Measurements from ENCODE around the gene SPART.
A peak's percentile ranks its signal among the peaks of the same experiment; 100 is the strongest.
"Not testable (repeated sequence)": the region's sequence is repeated elsewhere in the genome, so short reads cannot be mapped to it uniquely, and the experiment has no call there.

SPART gene

DNA sequence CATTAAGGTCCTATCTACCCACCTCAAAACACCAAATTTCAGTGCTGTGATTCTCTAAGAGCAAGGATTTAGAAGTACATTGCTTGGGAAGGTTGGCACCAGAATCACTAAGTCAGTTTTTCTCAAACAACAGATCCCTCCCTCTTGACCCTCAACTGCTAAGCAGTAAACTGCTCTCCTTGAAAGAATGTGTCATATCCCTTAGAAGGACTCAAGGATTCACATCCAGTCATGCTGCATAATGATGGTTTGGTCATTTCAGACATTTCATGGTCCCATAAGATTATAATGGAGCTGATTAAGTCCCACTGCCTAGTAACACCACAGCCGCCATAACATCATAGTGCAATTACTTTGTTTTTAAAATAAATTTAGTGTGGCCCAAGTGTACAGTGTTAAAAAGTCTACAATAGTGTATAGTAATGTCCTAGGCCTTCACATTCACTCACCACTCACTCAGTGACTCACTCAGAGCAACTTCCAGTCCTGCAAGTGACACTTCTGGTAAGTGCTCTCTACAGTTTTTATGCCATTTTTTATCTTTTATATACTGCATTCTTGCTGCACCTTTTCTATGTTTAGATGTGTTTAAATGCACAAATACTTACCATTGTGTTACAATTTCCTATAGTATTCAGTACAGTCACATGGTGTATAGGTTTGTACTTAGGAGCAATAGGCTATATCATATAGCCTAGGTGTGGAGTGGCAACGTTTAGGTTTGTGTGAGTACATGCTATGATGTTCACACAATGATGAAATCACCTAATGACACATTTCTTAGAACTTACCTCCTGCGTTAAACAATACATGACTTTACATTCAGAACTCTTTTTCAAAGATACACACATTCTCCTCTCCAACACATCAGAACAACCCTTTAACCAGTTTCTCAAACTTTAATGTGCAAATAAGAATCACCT, 32.9 kb downstream of the SPART start:
- no peak for DNase-seq

GRCh38 chr13:36310417-36311108, 35.6 kb downstream of the SPART start:
- no peak for DNase-seq

GRCh38 chr13:36302289-36302688, 43.9 kb downstream of the SPART start:
- no peak for DNase-seq

- not testable (repeated sequence) for DNase-seq
Measured at GRCh38 chr13:36299469-36299868, 46.7 kb downstream of the SPART start.

DNA sequence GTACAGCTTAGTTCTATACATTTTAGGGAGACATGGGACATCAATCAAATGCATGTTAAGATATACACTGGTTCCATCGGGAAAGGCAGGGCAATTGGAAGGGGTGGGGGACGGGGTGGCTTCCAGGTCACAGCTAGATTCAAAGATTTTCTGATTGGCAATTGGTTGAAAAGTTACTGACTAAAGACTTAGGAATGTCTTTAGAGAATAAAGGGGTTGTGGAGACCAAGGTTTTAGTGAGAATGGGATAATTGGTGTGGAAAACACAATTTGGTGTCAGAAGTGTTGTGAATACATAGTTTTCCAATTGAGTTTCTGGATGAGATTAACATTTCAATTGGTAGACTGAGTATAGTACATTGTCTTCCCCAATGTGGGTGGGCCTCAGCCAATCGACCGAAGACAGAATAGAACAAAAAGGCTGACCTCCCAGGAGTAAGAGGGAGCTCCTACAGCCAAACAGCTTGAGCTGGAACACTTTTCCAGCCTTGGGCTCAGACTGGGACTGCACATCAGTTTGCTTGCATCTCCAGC, 47.6 kb downstream of the SPART start:
- no peak for DNase-seq

DNA sequence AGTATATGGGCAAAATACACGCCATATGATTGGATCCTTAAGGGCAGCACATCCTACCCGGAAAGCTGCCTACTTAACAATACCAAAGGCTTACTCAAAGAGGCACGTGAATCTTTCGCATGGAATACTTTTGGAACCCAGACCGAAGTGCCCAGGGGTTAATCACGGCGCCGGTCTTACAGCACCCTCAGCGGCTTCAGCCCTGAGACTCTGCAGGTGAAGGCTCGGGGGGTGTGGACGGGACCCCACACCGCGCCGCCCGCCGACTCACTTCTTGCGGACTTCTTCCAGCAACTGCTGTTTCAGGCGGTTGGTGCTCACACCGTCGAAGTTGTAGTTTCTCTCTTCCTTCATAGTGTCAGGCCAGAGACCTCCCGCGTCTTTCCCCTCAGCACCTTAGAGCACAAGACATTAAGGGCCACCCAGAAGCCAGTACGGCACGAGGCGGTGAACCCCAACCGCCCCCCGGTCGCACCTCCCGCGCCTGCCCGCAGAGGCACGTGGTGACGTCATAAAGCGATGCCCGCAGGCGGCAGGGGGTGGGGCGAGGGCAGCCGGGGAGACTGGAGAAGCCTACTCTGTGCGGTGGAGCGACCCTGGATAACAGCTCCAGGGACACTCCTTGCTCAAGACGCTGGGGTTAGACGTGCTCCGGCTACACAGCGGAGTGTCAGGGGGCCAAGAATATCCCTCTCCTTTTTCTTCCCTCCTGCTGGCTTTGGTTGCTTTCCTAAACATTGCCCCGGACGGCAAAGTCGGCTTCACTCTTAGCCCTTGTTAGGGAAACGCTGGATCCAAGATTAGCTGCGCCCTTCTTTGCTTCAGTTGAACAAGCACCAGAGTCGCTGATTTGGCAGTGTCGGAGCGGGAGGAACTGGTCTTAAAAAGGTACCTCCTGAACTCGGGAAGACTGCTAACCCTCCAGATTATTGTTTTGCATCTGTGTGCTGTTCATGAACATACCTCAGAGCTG, 48.5 kb downstream of the SPART start, which contains the start of gene CCDC169:
Gene CCDC169, minus strand, starts transcription at position 449 of the 973 bp plus-strand sequence. Its CDS starts 95 bp downstream, at position 354.
- DNase-seq = peak; percentile 21

DNA sequence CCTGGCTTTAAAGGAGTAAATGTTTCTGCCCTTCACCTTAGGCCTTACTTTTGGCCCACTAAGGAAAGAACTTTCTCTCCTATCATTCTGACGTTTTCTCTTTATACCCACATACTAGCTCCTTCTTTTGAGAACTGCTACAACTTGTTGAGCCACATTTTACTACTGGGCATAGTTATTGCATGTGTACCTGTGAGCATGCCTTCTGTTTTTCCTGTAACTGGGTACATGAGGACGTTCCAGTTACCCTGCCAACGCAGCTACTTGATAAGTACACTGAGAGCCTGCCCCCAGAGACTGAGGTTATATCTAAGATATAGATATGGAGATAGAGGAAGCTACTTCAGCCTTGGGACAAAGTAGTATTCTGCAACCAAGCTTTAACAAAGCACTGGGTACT, 52.1 kb downstream of the SPART start:
- DNase-seq = no peak

DNA sequence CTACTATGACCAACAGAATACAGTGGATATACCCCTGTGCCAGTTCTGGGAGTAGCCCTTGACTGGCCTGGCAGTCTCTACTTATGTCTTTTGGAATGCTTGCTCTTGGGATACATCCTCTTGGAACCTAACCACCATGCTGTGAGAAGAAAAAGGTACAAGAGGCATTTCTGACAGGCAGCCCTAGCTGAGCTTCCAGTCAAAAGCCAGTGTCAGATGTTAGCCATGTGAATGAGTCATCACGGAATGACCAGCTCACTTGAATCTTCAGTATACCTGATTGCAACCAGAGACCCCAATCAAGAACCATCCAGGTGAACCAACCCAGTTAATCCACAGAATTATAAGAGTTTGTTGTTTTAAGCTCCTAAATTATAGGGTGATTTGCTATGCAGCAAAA, 52.7 kb downstream of the SPART start:
- DNase-seq = no peak

DNA sequence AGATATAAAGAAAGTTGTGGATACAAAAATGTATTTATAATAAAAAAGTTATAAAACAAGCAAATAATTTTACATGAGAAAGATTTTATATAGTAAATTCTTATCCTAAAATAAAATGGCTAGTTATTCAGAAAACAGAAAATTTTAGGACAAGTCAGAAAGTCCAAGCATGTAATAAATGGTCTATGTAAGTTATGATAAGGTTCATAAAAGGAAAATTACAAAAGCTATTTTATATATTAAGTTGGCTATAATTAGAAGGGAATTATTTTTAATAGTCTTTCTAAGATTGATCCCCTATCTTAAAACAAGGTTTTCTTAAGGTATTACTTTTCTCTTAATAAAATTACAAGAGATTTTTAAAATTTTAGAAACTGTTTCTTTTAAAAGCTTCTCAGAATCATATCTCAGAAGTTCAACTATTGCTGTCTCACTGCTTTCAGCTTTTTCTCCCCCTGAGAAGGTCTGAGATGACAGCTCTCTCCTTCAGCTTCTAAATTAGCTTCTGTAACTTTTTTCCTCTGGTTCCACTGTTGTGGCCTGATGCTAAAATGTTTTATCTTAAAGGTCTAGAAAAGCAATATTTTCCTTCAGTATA, 57.3 kb downstream of the SPART start:
- DNase-seq = no peak

GRCh38 chr13:36286006-36286405, 60.2 kb downstream of the SPART start:
- DNase-seq = no peak

DNA sequence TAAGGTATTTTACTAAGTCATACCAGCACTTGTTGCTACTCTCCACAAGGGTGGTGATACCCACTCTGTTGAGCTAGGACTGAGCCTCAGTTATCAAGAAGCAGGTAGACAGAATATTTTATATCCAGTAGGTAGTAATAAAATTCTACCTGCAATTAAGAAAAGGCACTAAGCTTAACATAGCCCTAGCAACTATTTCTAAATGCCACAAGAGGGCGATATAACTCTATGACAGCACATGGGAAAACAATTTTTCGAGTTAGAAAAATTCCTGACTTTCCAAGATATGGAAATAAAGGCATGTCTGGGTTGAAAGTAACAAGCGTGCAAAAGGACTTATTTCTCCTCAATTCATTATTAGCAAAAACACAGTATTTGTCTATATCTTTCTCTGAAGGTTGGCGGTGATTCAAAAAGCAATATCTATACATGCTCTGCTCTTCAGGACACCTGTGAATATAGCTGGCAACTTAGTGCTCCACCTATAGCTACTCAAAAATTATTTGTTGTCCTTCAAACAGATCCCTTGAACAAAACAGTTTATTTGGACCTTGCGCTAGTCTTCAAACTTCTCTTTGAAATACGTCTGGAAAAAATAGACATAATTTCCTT, 63.3 kb downstream of the SPART start:
- no peak for DNase-seq

GRCh38 chr13:36275190-36276002, 70.8 kb downstream of the SPART start:
- no peak for DNase-seq

GRCh38 chr13:36273431-36273830, 72.8 kb downstream of the SPART start:
- DNase-seq = no peak

GRCh38 chr13:36261976-36262375, 84.2 kb downstream of the SPART start:
- no peak for DNase-seq

- DNase-seq = no peak
Measured at GRCh38 chr13:36261011-36261410, 85.2 kb downstream of the SPART start.

DNA sequence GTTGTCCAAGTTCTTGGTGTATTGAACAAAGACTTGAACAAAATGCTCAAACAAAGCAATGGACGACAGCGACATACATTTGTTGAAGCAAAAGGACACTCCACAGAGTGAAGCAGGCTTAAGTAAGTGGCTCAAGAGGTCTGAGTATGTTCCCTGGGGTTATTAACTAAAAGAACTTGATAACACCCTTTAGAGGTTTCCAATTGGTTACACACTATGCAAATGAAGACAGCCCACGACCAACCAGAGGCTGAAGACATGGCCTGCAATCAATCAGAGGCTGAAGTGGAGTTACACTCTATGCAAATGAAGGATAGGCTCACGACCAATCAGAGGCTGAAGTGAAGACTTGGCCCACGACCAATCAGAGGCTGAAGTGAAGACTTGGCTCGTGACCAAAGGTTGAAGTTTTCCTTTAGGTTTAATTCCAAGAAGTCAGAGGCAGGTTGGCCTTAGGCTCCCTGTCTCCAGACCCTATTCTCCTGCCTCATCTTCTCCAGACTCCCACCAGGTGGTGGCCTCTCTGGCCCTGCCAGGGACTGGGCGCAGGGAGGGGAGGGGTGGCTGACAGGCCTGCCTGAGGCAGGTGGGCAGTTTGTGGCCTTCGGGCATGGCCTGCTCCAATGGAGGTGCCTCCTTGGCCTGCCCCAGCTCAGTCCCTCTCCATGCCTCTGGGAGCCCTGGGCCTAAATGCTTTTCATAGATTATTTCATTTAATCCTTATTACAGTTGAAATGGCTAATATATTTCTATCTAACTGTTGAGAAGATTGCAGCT, 86.6 kb downstream of the SPART start:
- no peak for DNase-seq

DNA sequence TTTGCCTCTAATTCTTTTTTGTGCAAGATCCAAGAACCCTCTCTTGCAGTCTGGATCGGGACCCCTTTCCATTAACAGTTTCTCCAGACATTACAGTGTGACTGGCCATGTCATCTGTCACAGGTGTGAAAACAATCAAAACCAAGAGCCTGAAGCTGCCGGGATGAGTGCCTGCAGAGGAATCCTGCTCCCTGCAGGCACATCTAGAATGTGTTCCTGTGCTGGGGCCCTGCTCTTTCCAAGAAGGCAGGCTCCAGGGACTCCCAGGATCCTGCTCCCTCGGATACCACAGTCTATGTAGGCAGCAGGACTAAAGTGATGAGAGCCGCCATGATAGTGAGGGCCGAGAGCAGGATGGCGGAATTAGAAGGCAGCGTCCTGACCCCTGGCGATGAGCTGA, 87.4 kb downstream of the SPART start:
- no peak for DNase-seq

All from NCI-H2171 (cell line).